ENCODE measurements around the gene MASTL.
A peak's percentile ranks its signal among the peaks of the same experiment; 100 is the strongest.
"Not testable (repeated sequence)": the region's sequence is repeated elsewhere in the genome, so short reads cannot be mapped to it uniquely, and the experiment has no call there.

The MASTL gene

GRCh38 chr10:27155066-27155754 lies at the start of gene MASTL:
MASTL (plus strand) TSS chr10:27155352; CDS start chr10:27155427, 75 bp downstream.
- DNase-seq: peak; percentile 93

GRCh38 chr10:27108165-27108564 lies 47.0 kb upstream of the MASTL start:
- no peak for DNase-seq

- DNase-seq: no peak
These were observed 20.8 kb upstream of the MASTL start for GRCh38 chr10:27134371-27134770.

GRCh38 chr10:27138277-27138676 lies 16.9 kb upstream of the MASTL start:
- no peak for DNase-seq

GRCh38 chr10:27143686-27144085 lies 11.5 kb upstream of the MASTL start:
- no peak for DNase-seq

- DNase-seq: no peak
These were observed 9.2 kb upstream of the MASTL start for GRCh38 chr10:27145937-27146336.

GRCh38 chr10:27147701-27148100 lies 7.5 kb upstream of the MASTL start:
- no peak for DNase-seq

- no peak for DNase-seq
These were observed 4.9 kb upstream of the MASTL start for GRCh38 chr10:27150261-27150660.

GRCh38 chr10:27152687-27153086 lies 2.5 kb upstream of the MASTL start:
- no peak for DNase-seq

GRCh38 chr10:27153329-27153728 lies 1.8 kb upstream of the MASTL start:
- DNase-seq: no peak

- no peak for DNase-seq
These were observed 1.3 kb upstream of the MASTL start for GRCh38 chr10:27153845-27154193.

GRCh38 chr10:27156566-27156965 lies 1.4 kb downstream of the MASTL start:
- DNase-seq: not testable (repeated sequence)

GRCh38 chr10:27157150-27157549 lies 2.0 kb downstream of the MASTL start:
- no peak for DNase-seq

- no peak for DNase-seq
These were observed 3.3 kb downstream of the MASTL start for GRCh38 chr10:27158421-27158820.

GRCh38 chr10:27169849-27170248 lies 14.7 kb downstream of the MASTL start:
- no peak for DNase-seq

- DNase-seq: no peak
These were observed 33.1 kb downstream of the MASTL start for GRCh38 chr10:27188259-27188658.

GRCh38 chr10:27188897-27189296 lies 33.7 kb downstream of the MASTL start:
- DNase-seq: no peak

- no peak for DNase-seq
These were observed 35.4 kb downstream of the MASTL start for GRCh38 chr10:27190508-27190907.

- no peak for DNase-seq
These were observed 37.1 kb downstream of the MASTL start for GRCh38 chr10:27192284-27192683.

GRCh38 chr10:27197980-27198620 lies 42.9 kb downstream of the MASTL start:
- DNase-seq: no peak

GRCh38 chr10:27203806-27204205 lies 48.7 kb downstream of the MASTL start:
- no peak for DNase-seq

- DNase-seq: no peak
These were observed 52.2 kb downstream of the MASTL start for GRCh38 chr10:27207350-27207749.

GRCh38 chr10:27223964-27224363 lies 68.8 kb downstream of the MASTL start:
- DNase-seq: peak; percentile 17

- DNase-seq: no peak
These were observed 69.9 kb downstream of the MASTL start for GRCh38 chr10:27225011-27225590.
